Measurements from ENCODE around the gene RNF135. TPM values are rescaled to one million over a fixed set of nuclear protein-coding genes. Genes with fewer than 3 reads are reported as not detected.

RNF135 gene
- total RNA-seq, 1 donor from 2014 or later: 5.6 TPM

GRCh38 chr17:30933966-30934365 is 36.9 kb upstream of the RNF135 start:
- Mint-ChIP-seq H3K36me3 (ENCODE audit: insufficient read depth) (no peaks in the 10 kb centered on the region), H3K9me3 (ENCODE audit: low read depth) (no peaks in the 10 kb centered on the region), H3K4me3 (ENCODE audit: low read depth) (no peak overlapping the region), H3K4me1 (ENCODE audit: low read depth) (no peaks in the 10 kb centered on the region), H3K27me3 (peaks cover 17% of the 10 kb centered on the region), H3K27ac (no peak overlapping the region)
- no peak for DNase-seq (ENCODE audit: low spot score, unreplicated experiment)
- TF ChIP-seq, protein P1, sequence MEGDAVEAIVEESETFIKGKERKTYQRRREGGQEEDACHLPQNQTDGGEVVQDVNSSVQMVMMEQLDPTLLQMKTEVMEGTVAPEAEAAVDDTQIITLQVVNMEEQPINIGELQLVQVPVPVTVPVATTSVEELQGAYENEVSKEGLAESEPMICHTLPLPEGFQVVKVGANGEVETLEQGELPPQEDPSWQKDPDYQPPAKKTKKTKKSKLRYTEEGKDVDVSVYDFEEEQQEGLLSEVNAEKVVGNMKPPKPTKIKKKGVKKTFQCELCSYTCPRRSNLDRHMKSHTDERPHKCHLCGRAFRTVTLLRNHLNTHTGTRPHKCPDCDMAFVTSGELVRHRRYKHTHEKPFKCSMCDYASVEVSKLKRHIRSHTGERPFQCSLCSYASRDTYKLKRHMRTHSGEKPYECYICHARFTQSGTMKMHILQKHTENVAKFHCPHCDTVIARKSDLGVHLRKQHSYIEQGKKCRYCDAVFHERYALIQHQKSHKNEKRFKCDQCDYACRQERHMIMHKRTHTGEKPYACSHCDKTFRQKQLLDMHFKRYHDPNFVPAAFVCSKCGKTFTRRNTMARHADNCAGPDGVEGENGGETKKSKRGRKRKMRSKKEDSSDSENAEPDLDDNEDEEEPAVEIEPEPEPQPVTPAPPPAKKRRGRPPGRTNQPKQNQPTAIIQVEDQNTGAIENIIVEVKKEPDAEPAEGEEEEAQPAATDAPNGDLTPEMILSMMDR (IDR thresholded peaks at IDR 0.05; ENCODE audit: unreplicated experiment): no peak

GRCh38 chr17:30939051-30939689 is 31.7 kb upstream of the RNF135 start:
- Mint-ChIP-seq H3K9me3 (ENCODE audit: low read depth) (no peaks in the 10 kb centered on the region), H3K27ac (no peak overlapping the region), H3K36me3 (ENCODE audit: insufficient read depth) (no peaks in the 10 kb centered on the region), H3K27me3 (peaks cover 14% of the 10 kb centered on the region), H3K4me1 (ENCODE audit: low read depth) (peaks cover 4% of the 10 kb centered on the region), H3K4me3 (ENCODE audit: low read depth) (no peak overlapping the region)
- TF ChIP-seq, protein P1 (IDR thresholded peaks at IDR 0.05; ENCODE audit: unreplicated experiment): no peak
- no peak for DNase-seq (ENCODE audit: low spot score, unreplicated experiment)

- Mint-ChIP-seq H3K36me3 (ENCODE audit: insufficient read depth) (no peaks in the 10 kb centered on the region), H3K27ac (no peak overlapping the region), H3K9me3 (ENCODE audit: low read depth) (no peaks in the 10 kb centered on the region), H3K4me1 (ENCODE audit: low read depth) (peaks cover 4% of the 10 kb centered on the region), H3K27me3 (peaks cover 7% of the 10 kb centered on the region), H3K4me3 (ENCODE audit: low read depth) (no peak overlapping the region)
- TF ChIP-seq, protein P1 (IDR thresholded peaks at IDR 0.05; ENCODE audit: unreplicated experiment): peak; percentile 15
- no peak for DNase-seq (ENCODE audit: low spot score, unreplicated experiment)
Observed at GRCh38 chr17:30942308-30943079, 28.3 kb upstream of the RNF135 start.

DNA sequence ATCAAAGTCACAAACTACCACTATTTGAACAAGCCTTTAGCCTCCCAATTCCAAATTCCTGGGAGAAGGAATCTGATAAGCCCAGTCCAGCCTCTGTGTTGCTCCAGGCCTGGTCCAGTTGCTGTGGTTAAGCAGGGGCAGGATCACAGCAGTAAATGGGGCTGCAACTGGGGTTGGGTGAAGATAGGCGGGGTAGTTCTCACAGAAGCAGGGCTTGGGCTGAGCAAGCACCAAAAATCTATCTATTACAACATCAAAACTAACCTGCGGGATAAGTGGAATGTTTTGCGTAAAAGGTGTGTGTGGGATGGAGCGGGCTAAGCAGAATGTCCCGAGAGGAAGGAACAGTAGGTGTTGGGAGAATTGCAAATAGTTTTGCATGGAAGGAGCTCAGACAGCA is 23.0 kb upstream of the RNF135 start:
- H3K27ac Mint-ChIP-seq: no peak overlapping the region
- H3K9me3 Mint-ChIP-seq (ENCODE audit: low read depth): no peaks in the 10 kb centered on the region
- no peak overlapping the region for H3K4me3 Mint-ChIP-seq (ENCODE audit: low read depth)
- no peaks in the 10 kb centered on the region for H3K27me3 Mint-ChIP-seq
- peaks cover 6% of the 10 kb centered on the region for H3K4me1 Mint-ChIP-seq (ENCODE audit: low read depth)
- TF ChIP-seq, protein P1 (IDR thresholded peaks at IDR 0.05; ENCODE audit: unreplicated experiment): no peak
- DNase-seq (ENCODE audit: low spot score, unreplicated experiment): no peak
- no peaks in the 10 kb centered on the region for H3K36me3 Mint-ChIP-seq (ENCODE audit: insufficient read depth)

GRCh38 chr17:30950189-30950588 is 20.6 kb upstream of the RNF135 start:
- TF ChIP-seq, protein P1 (IDR thresholded peaks at IDR 0.05; ENCODE audit: unreplicated experiment): no peak
- Mint-ChIP-seq H3K9me3 (ENCODE audit: low read depth) (no peaks in the 10 kb centered on the region), H3K4me3 (ENCODE audit: low read depth) (no peak overlapping the region), H3K27me3 (no peaks in the 10 kb centered on the region), H3K27ac (no peak overlapping the region), H3K4me1 (ENCODE audit: low read depth) (peaks cover 5% of the 10 kb centered on the region), H3K36me3 (ENCODE audit: insufficient read depth) (no peaks in the 10 kb centered on the region)
- DNase-seq (ENCODE audit: low spot score, unreplicated experiment): no peak
